DOHH2 (cell line): ENCODE measurements around the gene ELP2.
A peak's percentile ranks its signal among the peaks of the same experiment; 100 is the strongest.

Source experiments
- H3F3A ChIP-seq: fragments of 200-600 bp; sonication (generic), shearing (Covaris generic); 2 replicates; pipeline ENCODE4 v1.6.0; 2016; ENCODE audit warnings: antibody characterized with exemption, mild to moderate bottlenecking; ENCODE audit not compliant: control insufficient read depth, insufficient read depth
- H3K27ac ChIP-seq: fragments of 200-600 bp; sonication (generic); 2 replicates; pipeline ENCODE4 v1.5.1; 2014; ENCODE audit warnings: low read depth, mild to moderate bottlenecking, low read length, moderate library complexity
- H3K27me3 ChIP-seq: fragments of 200-600 bp; sonication (generic); 2 replicates; pipeline ENCODE4 v1.6.1; 2014; ENCODE audit warnings: mild to moderate bottlenecking, low read length, mixed read lengths; ENCODE audit not compliant: control insufficient read depth
- H3K36me3 ChIP-seq: fragments of 200-600 bp; sonication (generic); 2 replicates; pipeline ENCODE4 v1.6.1; 2014; ENCODE audit warnings: mild to moderate bottlenecking, low read length, moderate library complexity, mixed read lengths; ENCODE audit not compliant: control insufficient read depth
- H3K4me1 ChIP-seq: fragments of 200-600 bp; sonication (generic); 2 replicates; pipeline ENCODE4 v1.6.1; 2014; ENCODE audit warnings: mild to moderate bottlenecking, low read length, mixed read lengths; ENCODE audit not compliant: control insufficient read depth
- H3K4me2 ChIP-seq: fragments of 200-600 bp; sonication (generic); 2 replicates; pipeline ENCODE4 v1.6.0; 2014; ENCODE audit warnings: mild to moderate bottlenecking, low read length, moderate library complexity
- H3K4me3 ChIP-seq: fragments of 200-600 bp; sonication (generic); 2 replicates; pipeline ENCODE4 v1.5.1; 2014; ENCODE audit warnings: mild to moderate bottlenecking, low read length, mixed read lengths
- H3K79me2 ChIP-seq: fragments of 200-600 bp; sonication (generic); 2 replicates; pipeline ENCODE4 v1.6.1; 2014; ENCODE audit warnings: mild to moderate bottlenecking, low read length, mixed read lengths; ENCODE audit not compliant: control insufficient read depth
- H3K9me2 ChIP-seq: fragments of 200-600 bp; sonication (generic); replicated peaks from 2 replicates; pipeline ENCODE4 v1.6.1; 2014; ENCODE audit warnings: mild to moderate bottlenecking, low read length, mixed read lengths; ENCODE audit not compliant: control insufficient read depth
- H3K9me3 ChIP-seq: fragments of 200-600 bp; sonication (generic); 2 replicates; pipeline ENCODE4 v1.6.1; 2014; ENCODE audit warnings: antibody characterized with exemption, low read length, mixed read lengths; ENCODE audit not compliant: control insufficient read depth, insufficient read depth
- H4K20me1 ChIP-seq: fragments of 200-600 bp; sonication (generic); 2 replicates; pipeline ENCODE4 v1.6.0; 2014; ENCODE audit warnings: low read depth, mild to moderate bottlenecking, antibody characterized with exemption, low read length, moderate library complexity; ENCODE audit not compliant: control insufficient read depth, insufficient read depth
- CTCF ChIP-seq: fragments of 200-600 bp; sonication (generic); IDR thresholded peaks from one replicate; pipeline ENCODE4 v1.5.1; 2014; ENCODE audit warnings: antibody characterized with exemption, mild to moderate bottlenecking, low read depth, low read length; ENCODE audit not compliant: poor library complexity, severe bottlenecking
- EZH2phosphoT487 ChIP-seq: fragments of 200-600 bp; sonication (generic); IDR thresholded peaks from 2 replicates; pipeline ENCODE4 v1.6.1; 2017; ENCODE audit warnings: borderline replicate concordance, mild to moderate bottlenecking, antibody characterized with exemption, low read length, moderate library complexity, mixed read lengths

The ELP2 gene

GRCh38 chr18:36094431-36094830 lies 35.3 kb upstream of the ELP2 start:
- Histone ChIP-seq H3K27me3 (no peaks in the 10 kb centered on the region; the same call in 1 of the 2 replicates), H4K20me1 (no peaks in the 10 kb centered on the region), H3K9me2 (no peaks in the 10 kb centered on the region), H3K79me2 (no peaks in the 10 kb centered on the region), H3K4me3 (no peak overlapping the region), H3F3A (no peaks in the 10 kb centered on the region), H3K4me1 (peaks cover 8% of the 10 kb centered on the region; the same call in 1 of the 2 replicates), H3K27ac (no peak overlapping the region), H3K36me3 (no peaks in the 10 kb centered on the region), H3K9me3 (no peaks in the 10 kb centered on the region), H3K4me2 (no peak overlapping the region)
- TF ChIP-seq EZH2phosphoT487, result no peak
- TF ChIP-seq CTCF, result no peak

GRCh38 chr18:36095936-36096519 lies 33.7 kb upstream of the ELP2 start:
- H3K27ac ChIP-seq, result no peak overlapping the region
- H3K9me2 ChIP-seq, result no peaks in the 10 kb centered on the region
- no peak overlapping the region for H3K4me2 ChIP-seq
- H4K20me1 ChIP-seq, result no peaks in the 10 kb centered on the region
- no peaks in the 10 kb centered on the region for H3K36me3 ChIP-seq
- no peaks in the 10 kb centered on the region for H3F3A ChIP-seq
- peak; percentile 64 for TF ChIP-seq CTCF
- TF ChIP-seq EZH2phosphoT487, result no peak
- H3K79me2 ChIP-seq, result no peaks in the 10 kb centered on the region
- peaks cover 8% of the 10 kb centered on the region; the same call in 1 of the 2 replicates for H3K4me1 ChIP-seq
- H3K27me3 ChIP-seq, result no peaks in the 10 kb centered on the region
- no peak overlapping the region for H3K4me3 ChIP-seq
- H3K9me3 ChIP-seq, result no peaks in the 10 kb centered on the region

- Histone ChIP-seq H3F3A (no peaks in the 10 kb centered on the region), H4K20me1 (no peaks in the 10 kb centered on the region), H3K4me3 (no peak overlapping the region), H3K27me3 (no peaks in the 10 kb centered on the region), H3K4me1 (peaks cover 8% of the 10 kb centered on the region; the same call in 1 of the 2 replicates), H3K36me3 (no peaks in the 10 kb centered on the region), H3K4me2 (no peak overlapping the region), H3K9me3 (peaks cover 4% of the 10 kb centered on the region; the same call in 1 of the 2 replicates), H3K79me2 (no peaks in the 10 kb centered on the region), H3K27ac (no peak overlapping the region), H3K9me2 (no peaks in the 10 kb centered on the region)
- TF ChIP-seq CTCF, result no peak
- TF ChIP-seq EZH2phosphoT487, result no peak
These were observed 32.7 kb upstream of the ELP2 start for GRCh38 chr18:36096955-36097354.
